ENCODE measurements around the gene LRRC72. TPM values are rescaled to one million over a fixed set of nuclear protein-coding genes. Genes with fewer than 3 reads are reported as not detected.

LRRC72 gene
- total RNA-seq: not detected

- Histone ChIP-seq H3K4me1 (no peaks in the 10 kb centered on the region), H3K4me3 (no peak within 1 kb of the TSS), H3K36me3 (no peaks in the 10 kb centered on the region), H3K9me3 (no peaks in the 10 kb centered on the region), H3K27ac (no peak within 1 kb of the TSS), H3K27me3 (no peaks in the 10 kb centered on the region)
- intact Hi-C loops (cut with DNase I; ENCODE audit: low total_unique reads): no loop called here
- no peak for DNase-seq (ENCODE audit: low spot score in 2 of 2)
- no peak for TF ChIP-seq CTCF (IDR thresholded peaks at IDR 0.05)
- no peak for TF ChIP-seq POLR2A (IDR thresholded peaks at IDR 0.05)
- TF ChIP-seq POLR2AphosphoS5 (IDR thresholded peaks at IDR 0.05): no peak
Measured at GRCh38 chr7:16526742-16527540, at the start of gene LRRC72. LRRC72 (plus strand) TSS chr7:16526825; CDS start chr7:16526953, 128 bp downstream.

GRCh38 chr7:16479161-16479560 is 47.5 kb upstream of the LRRC72 start:
- H3K4me1 ChIP-seq: no peaks in the 10 kb centered on the region
- H3K36me3 ChIP-seq: no peaks in the 10 kb centered on the region
- TF ChIP-seq POLR2A (IDR thresholded peaks at IDR 0.05): no peak
- no peak for TF ChIP-seq CTCF (IDR thresholded peaks at IDR 0.05)
- no peak for TF ChIP-seq POLR2AphosphoS5 (IDR thresholded peaks at IDR 0.05)
- no peaks in the 10 kb centered on the region for H3K9me3 ChIP-seq
- intact Hi-C loops (cut with DNase I; ENCODE audit: low total_unique reads): no loop called here
- no peak for DNase-seq (ENCODE audit: low spot score in 2 of 2)
- no peak overlapping the region for H3K4me3 ChIP-seq
- no peaks in the 10 kb centered on the region for H3K27me3 ChIP-seq
- H3K27ac ChIP-seq: no peak overlapping the region

DNA sequence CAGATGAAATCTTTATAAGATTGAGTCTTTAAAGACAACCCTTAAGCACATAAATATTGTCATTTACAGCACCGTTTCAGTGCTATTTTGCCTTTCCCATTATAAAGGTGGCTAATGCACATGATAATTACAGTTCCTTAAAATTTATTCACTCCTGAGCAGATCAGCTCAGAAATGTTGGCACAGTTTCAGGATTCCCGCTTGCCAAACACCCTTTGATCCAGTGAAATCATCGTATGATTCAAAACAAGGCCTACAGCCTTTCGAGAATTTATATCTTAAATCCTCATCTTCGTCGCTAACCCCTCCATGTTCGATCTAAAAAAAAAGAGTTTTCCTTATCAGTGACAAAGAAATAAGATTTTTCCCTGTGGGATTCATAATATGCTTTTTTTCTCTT is 47.0 kb upstream of the LRRC72 start:
- H3K27me3 ChIP-seq: no peaks in the 10 kb centered on the region
- H3K4me1 ChIP-seq: no peaks in the 10 kb centered on the region
- no peak for TF ChIP-seq CTCF (IDR thresholded peaks at IDR 0.05)
- TF ChIP-seq POLR2A (IDR thresholded peaks at IDR 0.05): no peak
- no peak for TF ChIP-seq POLR2AphosphoS5 (IDR thresholded peaks at IDR 0.05)
- no peak overlapping the region for H3K4me3 ChIP-seq
- intact Hi-C loops (cut with DNase I; ENCODE audit: low total_unique reads): no loop called here
- no peak overlapping the region for H3K27ac ChIP-seq
- DNase-seq (ENCODE audit: low spot score in 2 of 2): no peak
- H3K36me3 ChIP-seq: no peaks in the 10 kb centered on the region
- H3K9me3 ChIP-seq: no peaks in the 10 kb centered on the region

DNA sequence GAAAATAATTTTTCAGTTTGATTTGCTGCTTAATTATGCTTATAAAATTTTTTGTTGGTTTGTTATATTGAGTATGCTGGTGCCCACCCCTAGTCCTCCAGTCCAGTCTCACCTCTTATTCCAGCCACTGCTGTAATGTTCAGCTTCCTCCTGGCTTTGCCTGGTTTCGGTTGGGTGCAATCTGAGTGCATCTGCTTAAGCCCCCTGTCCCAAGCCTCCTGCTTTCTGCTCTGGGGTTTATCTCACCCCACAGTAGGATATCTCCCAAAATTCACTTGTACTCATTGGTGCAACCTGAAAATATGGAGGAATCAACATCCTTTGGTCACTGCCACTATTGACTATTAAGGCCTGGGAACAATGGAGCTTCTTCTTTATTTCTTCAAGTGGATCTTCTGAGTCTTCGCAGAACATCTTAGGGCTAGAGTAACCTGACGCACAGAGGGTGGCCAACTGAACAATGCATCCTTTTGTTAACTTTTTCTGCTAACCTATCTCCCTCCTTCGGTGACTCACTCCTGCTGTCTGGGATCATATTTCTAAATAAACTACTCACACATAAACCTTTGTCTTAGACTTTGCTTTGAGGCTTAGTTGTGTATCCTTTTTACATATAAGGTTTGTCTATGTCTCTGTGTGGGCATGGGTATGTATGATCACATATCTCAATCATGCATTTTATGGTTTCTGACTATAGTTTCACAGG is 42.0 kb upstream of the LRRC72 start:
- DNase-seq (ENCODE audit: low spot score in 2 of 2): peak in 1 of 2 donors; percentile 47
- Histone ChIP-seq H3K9me3 (no peaks in the 10 kb centered on the region), H3K4me3 (no peak overlapping the region), H3K27ac (peak overlapping the region; percentile 73 to 79), H3K27me3 (no peaks in the 10 kb centered on the region), H3K36me3 (no peaks in the 10 kb centered on the region), H3K4me1 (no peaks in the 10 kb centered on the region)
- TF ChIP-seq POLR2AphosphoS5 (IDR thresholded peaks at IDR 0.05): no peak
- TF ChIP-seq CTCF (IDR thresholded peaks at IDR 0.05): no peak
- TF ChIP-seq POLR2A (IDR thresholded peaks at IDR 0.05): no peak
- intact Hi-C loops (cut with DNase I; ENCODE audit: low total_unique reads): no loop called here

DNA sequence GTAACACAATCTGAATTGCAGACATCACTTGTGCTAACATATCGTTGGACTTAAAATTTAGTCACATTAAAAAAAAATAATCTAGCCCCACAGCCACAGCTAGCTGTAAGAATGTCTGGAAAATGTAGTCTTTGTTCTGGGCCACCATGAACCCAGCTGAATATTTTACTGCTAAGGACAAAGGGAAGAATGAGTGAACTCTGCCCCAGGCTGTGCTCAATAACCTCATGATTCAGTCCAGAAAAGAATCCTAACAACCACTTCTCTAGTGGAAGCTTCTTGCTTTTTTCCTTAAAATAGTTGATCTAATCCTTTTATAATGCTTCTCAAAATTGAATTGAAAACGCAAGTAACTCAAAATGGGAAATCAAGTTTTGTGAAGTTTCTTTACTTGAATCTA is 35.5 kb upstream of the LRRC72 start:
- Histone ChIP-seq H3K36me3 (no peaks in the 10 kb centered on the region), H3K4me3 (no peak overlapping the region), H3K9me3 (no peaks in the 10 kb centered on the region), H3K27me3 (no peaks in the 10 kb centered on the region), H3K27ac (no peak overlapping the region), H3K4me1 (no peaks in the 10 kb centered on the region)
- intact Hi-C loops (cut with DNase I; ENCODE audit: low total_unique reads): loop anchor here (10.0 kb wide), 1 partner anchor 64 kb away; no protein-coding TSS in a partner anchor
- DNase-seq (ENCODE audit: low spot score in 2 of 2): no peak
- TF ChIP-seq POLR2AphosphoS5 (IDR thresholded peaks at IDR 0.05) (no peak), POLR2A (IDR thresholded peaks at IDR 0.05) (no peak), CTCF (IDR thresholded peaks at IDR 0.05) (no peak)

Measured in breast epithelium (tissue), 4 donors.